ENCODE data around the gene CHD2.
"Not testable (repeated sequence)": the region's sequence is repeated elsewhere in the genome, so short reads cannot be mapped to it uniquely, and the experiment has no call there.

CHD2 gene

GRCh38 chr15:93060336-93061248, 160.5 kb downstream of the CHD2 start:
- peak overlapping the region; percentile 35 to 52 for H3K4me3 ChIP-seq (ENCODE audit: low read length in 2 of 2)
- H3K27me3 ChIP-seq (ENCODE audit: control insufficient read depth in 1 of 2, insufficient read depth in 2 of 2, low read length in 2 of 2), result no peaks in the 10 kb centered on the region
- H3K9me3 ChIP-seq (ENCODE audit: control insufficient read depth in 2 of 2, low read length in 2 of 2), result no peaks in the 10 kb centered on the region
- peak overlapping the region in 1 of 2 donors; percentile 32 for H3K9ac ChIP-seq (ENCODE audit: low read length in 2 of 2)
- peak overlapping the region; percentile 73 for H3K27ac ChIP-seq (ENCODE audit: low read length)
- H3K36me3 ChIP-seq (ENCODE audit: control insufficient read depth in 2 of 2, insufficient read depth in 2 of 2, low read length in 2 of 2), result peaks cover 11 to 24% of the 10 kb centered on the region in 2 donors
- peaks cover 91% of the 10 kb centered on the region for H3K4me1 ChIP-seq (ENCODE audit: control insufficient read depth, insufficient read depth, low read length)

GRCh38 chr15:93062628-93063261, 162.6 kb downstream of the CHD2 start:
- H3K9me3 ChIP-seq (ENCODE audit: control insufficient read depth in 2 of 2, low read length in 2 of 2), result not testable (repeated sequence)
- Histone ChIP-seq H3K36me3 (ENCODE audit: control insufficient read depth in 2 of 2, insufficient read depth in 2 of 2, low read length in 2 of 2) (peaks cover 10 to 25% of the 10 kb centered on the region in 2 donors), H3K27ac (ENCODE audit: low read length) (peak overlapping the region; percentile 95)

GRCh38 chr15:93063262-93063671, 163.1 kb downstream of the CHD2 start:
- Histone ChIP-seq H3K9me3 (ENCODE audit: control insufficient read depth in 2 of 2, low read length in 2 of 2) (no peaks in the 10 kb centered on the region), H3K36me3 (ENCODE audit: control insufficient read depth in 2 of 2, insufficient read depth in 2 of 2, low read length in 2 of 2) (peaks cover 5 to 21% of the 10 kb centered on the region in 2 donors), H3K9ac (ENCODE audit: low read length in 2 of 2) (peak overlapping the region; percentile 36), H3K27ac (ENCODE audit: low read length) (peak overlapping the region; percentile 95), H3K4me3 (ENCODE audit: low read length in 2 of 2) (peak overlapping the region; percentile 55 to 57), H3K27me3 (ENCODE audit: control insufficient read depth in 1 of 2, insufficient read depth in 2 of 2, low read length in 2 of 2) (no peaks in the 10 kb centered on the region), H3K4me1 (ENCODE audit: control insufficient read depth, insufficient read depth, low read length) (peaks cover 88% of the 10 kb centered on the region)

More at GRCh38 chr15:93062628-93063261, 162.6 kb downstream of the CHD2 start:
- H3K4me1 ChIP-seq (ENCODE audit: control insufficient read depth, insufficient read depth, low read length), result peaks cover 88% of the 10 kb centered on the region
- peak overlapping the region; percentile 57 to 58 for H3K4me3 ChIP-seq (ENCODE audit: low read length in 2 of 2)
- not testable (repeated sequence) for H3K27me3 ChIP-seq (ENCODE audit: control insufficient read depth in 1 of 2, insufficient read depth in 2 of 2, low read length in 2 of 2)
- H3K9ac ChIP-seq (ENCODE audit: low read length in 2 of 2), result peak overlapping the region in 1 of 2 donors; percentile 4

GRCh38 chr15:93063796-93064690, 163.9 kb downstream of the CHD2 start:
- H3K9ac ChIP-seq (ENCODE audit: low read length in 2 of 2), result peak overlapping the region; percentile 13 to 27
- peak overlapping the region; percentile 95 for H3K27ac ChIP-seq (ENCODE audit: low read length)
- peaks cover 5 to 21% of the 10 kb centered on the region in 2 donors for H3K36me3 ChIP-seq (ENCODE audit: control insufficient read depth in 2 of 2, insufficient read depth in 2 of 2, low read length in 2 of 2)
- H3K27me3 ChIP-seq (ENCODE audit: control insufficient read depth in 1 of 2, insufficient read depth in 2 of 2, low read length in 2 of 2), result no peaks in the 10 kb centered on the region
- H3K4me1 ChIP-seq (ENCODE audit: control insufficient read depth, insufficient read depth, low read length), result peaks cover 87% of the 10 kb centered on the region
- peak overlapping the region; percentile 55 to 57 for H3K4me3 ChIP-seq (ENCODE audit: low read length in 2 of 2)
- no peaks in the 10 kb centered on the region for H3K9me3 ChIP-seq (ENCODE audit: control insufficient read depth in 2 of 2, low read length in 2 of 2)

- peaks cover 85% of the 10 kb centered on the region for H3K4me1 ChIP-seq (ENCODE audit: control insufficient read depth, insufficient read depth, low read length)
- no peaks in the 10 kb centered on the region for H3K27me3 ChIP-seq (ENCODE audit: control insufficient read depth in 1 of 2, insufficient read depth in 2 of 2, low read length in 2 of 2)
- H3K36me3 ChIP-seq (ENCODE audit: control insufficient read depth in 2 of 2, insufficient read depth in 2 of 2, low read length in 2 of 2), result peaks cover 5 to 15% of the 10 kb centered on the region in 2 donors
- H3K9me3 ChIP-seq (ENCODE audit: control insufficient read depth in 2 of 2, low read length in 2 of 2), result no peaks in the 10 kb centered on the region
- peak overlapping the region in 1 of 2 donors; percentile 47 for H3K4me3 ChIP-seq (ENCODE audit: low read length in 2 of 2)
- peak overlapping the region in 1 of 2 donors; percentile 61 for H3K9ac ChIP-seq (ENCODE audit: low read length in 2 of 2)
- peak overlapping the region; percentile 95 for H3K27ac ChIP-seq (ENCODE audit: low read length)
These were observed 165.5 kb downstream of the CHD2 start for GRCh38 chr15:93065641-93066045.

GRCh38 chr15:93066224-93066681, 166.1 kb downstream of the CHD2 start:
- H3K4me3 ChIP-seq (ENCODE audit: low read length in 2 of 2), result peak overlapping the region in 1 of 2 donors; percentile 47
- H3K9ac ChIP-seq (ENCODE audit: low read length in 2 of 2), result peak overlapping the region in 1 of 2 donors; percentile 59
- H3K36me3 ChIP-seq (ENCODE audit: control insufficient read depth in 2 of 2, insufficient read depth in 2 of 2, low read length in 2 of 2), result peaks cover 5 to 15% of the 10 kb centered on the region in 2 donors
- peaks cover 85% of the 10 kb centered on the region for H3K4me1 ChIP-seq (ENCODE audit: control insufficient read depth, insufficient read depth, low read length)
- H3K27me3 ChIP-seq (ENCODE audit: control insufficient read depth in 1 of 2, insufficient read depth in 2 of 2, low read length in 2 of 2), result no peaks in the 10 kb centered on the region
- no peaks in the 10 kb centered on the region for H3K9me3 ChIP-seq (ENCODE audit: control insufficient read depth in 2 of 2, low read length in 2 of 2)
- H3K27ac ChIP-seq (ENCODE audit: low read length), result peak overlapping the region; percentile 95

GRCh38 chr15:93066834-93067648, 166.9 kb downstream of the CHD2 start:
- no peaks in the 10 kb centered on the region for H3K9me3 ChIP-seq (ENCODE audit: control insufficient read depth in 2 of 2, low read length in 2 of 2)
- H3K27ac ChIP-seq (ENCODE audit: low read length), result peak overlapping the region; percentile 95
- peaks cover 84% of the 10 kb centered on the region for H3K4me1 ChIP-seq (ENCODE audit: control insufficient read depth, insufficient read depth, low read length)
- peak overlapping the region; percentile 29 to 59 for H3K9ac ChIP-seq (ENCODE audit: low read length in 2 of 2)
- peak overlapping the region; percentile 34 to 55 for H3K4me3 ChIP-seq (ENCODE audit: low read length in 2 of 2)
- no peaks in the 10 kb centered on the region for H3K27me3 ChIP-seq (ENCODE audit: control insufficient read depth in 1 of 2, insufficient read depth in 2 of 2, low read length in 2 of 2)
- H3K36me3 ChIP-seq (ENCODE audit: control insufficient read depth in 2 of 2, insufficient read depth in 2 of 2, low read length in 2 of 2), result peaks cover 5 to 15% of the 10 kb centered on the region in 2 donors

GRCh38 chr15:93067649-93068085, 167.5 kb downstream of the CHD2 start:
- Histone ChIP-seq H3K27me3 (ENCODE audit: control insufficient read depth in 1 of 2, insufficient read depth in 2 of 2, low read length in 2 of 2) (no peaks in the 10 kb centered on the region), H3K27ac (ENCODE audit: low read length) (peak overlapping the region; percentile 95), H3K9ac (ENCODE audit: low read length in 2 of 2) (peak overlapping the region in 1 of 2 donors; percentile 39), H3K4me1 (ENCODE audit: control insufficient read depth, insufficient read depth, low read length) (peaks cover 81% of the 10 kb centered on the region), H3K9me3 (ENCODE audit: control insufficient read depth in 2 of 2, low read length in 2 of 2) (no peaks in the 10 kb centered on the region), H3K4me3 (ENCODE audit: low read length in 2 of 2) (peak overlapping the region; percentile 3 to 52), H3K36me3 (ENCODE audit: control insufficient read depth in 2 of 2, insufficient read depth in 2 of 2, low read length in 2 of 2) (peaks cover 5 to 15% of the 10 kb centered on the region in 2 donors)

GRCh38 chr15:93068581-93069199, 168.6 kb downstream of the CHD2 start:
- peaks cover 5 to 15% of the 10 kb centered on the region in 2 donors for H3K36me3 ChIP-seq (ENCODE audit: control insufficient read depth in 2 of 2, insufficient read depth in 2 of 2, low read length in 2 of 2)
- peak overlapping the region; percentile 13 to 39 for H3K9ac ChIP-seq (ENCODE audit: low read length in 2 of 2)
- H3K27me3 ChIP-seq (ENCODE audit: control insufficient read depth in 1 of 2, insufficient read depth in 2 of 2, low read length in 2 of 2), result no peaks in the 10 kb centered on the region
- no peaks in the 10 kb centered on the region for H3K9me3 ChIP-seq (ENCODE audit: control insufficient read depth in 2 of 2, low read length in 2 of 2)
- peak overlapping the region; percentile 95 for H3K27ac ChIP-seq (ENCODE audit: low read length)
- H3K4me1 ChIP-seq (ENCODE audit: control insufficient read depth, insufficient read depth, low read length), result peaks cover 75% of the 10 kb centered on the region
- H3K4me3 ChIP-seq (ENCODE audit: low read length in 2 of 2), result peak overlapping the region; percentile 88 to 89
